ENCODE measurements around the gene DOK6.

Gene DOK6

GRCh38 chr18:69528435-69528834 lies 127.7 kb downstream of the DOK6 start:
- peak; percentile 0 for DNase-seq (ENCODE audit: low read depth)
- TF ChIP-seq, protein P1, sequence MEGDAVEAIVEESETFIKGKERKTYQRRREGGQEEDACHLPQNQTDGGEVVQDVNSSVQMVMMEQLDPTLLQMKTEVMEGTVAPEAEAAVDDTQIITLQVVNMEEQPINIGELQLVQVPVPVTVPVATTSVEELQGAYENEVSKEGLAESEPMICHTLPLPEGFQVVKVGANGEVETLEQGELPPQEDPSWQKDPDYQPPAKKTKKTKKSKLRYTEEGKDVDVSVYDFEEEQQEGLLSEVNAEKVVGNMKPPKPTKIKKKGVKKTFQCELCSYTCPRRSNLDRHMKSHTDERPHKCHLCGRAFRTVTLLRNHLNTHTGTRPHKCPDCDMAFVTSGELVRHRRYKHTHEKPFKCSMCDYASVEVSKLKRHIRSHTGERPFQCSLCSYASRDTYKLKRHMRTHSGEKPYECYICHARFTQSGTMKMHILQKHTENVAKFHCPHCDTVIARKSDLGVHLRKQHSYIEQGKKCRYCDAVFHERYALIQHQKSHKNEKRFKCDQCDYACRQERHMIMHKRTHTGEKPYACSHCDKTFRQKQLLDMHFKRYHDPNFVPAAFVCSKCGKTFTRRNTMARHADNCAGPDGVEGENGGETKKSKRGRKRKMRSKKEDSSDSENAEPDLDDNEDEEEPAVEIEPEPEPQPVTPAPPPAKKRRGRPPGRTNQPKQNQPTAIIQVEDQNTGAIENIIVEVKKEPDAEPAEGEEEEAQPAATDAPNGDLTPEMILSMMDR (IDR thresholded peaks at IDR 0.05; ENCODE audit: insufficient read depth, low read depth, low read length, missing control alignments), result no peak
- no peak overlapping the region for H3K4me3 ChIP-seq (ENCODE audit: low read length)

DNA sequence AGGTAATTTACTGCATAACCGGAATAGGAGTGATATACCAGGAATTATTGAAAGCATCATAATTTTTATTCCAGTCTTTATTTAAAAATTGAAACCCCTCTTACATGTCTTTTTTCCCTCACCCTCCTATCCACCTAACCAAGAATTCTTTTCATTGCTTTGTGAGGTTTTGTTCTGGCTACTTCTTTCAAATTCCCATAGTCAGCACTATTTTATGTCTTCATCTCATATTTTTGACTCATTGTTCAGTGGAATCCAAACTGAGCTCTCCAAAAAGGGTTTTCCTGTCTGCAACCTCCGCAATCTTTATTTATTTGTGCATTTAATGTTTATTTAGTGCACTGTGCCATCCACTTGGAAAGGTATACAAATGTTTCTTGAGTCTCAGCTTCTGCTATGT lies 128.5 kb downstream of the DOK6 start:
- TF ChIP-seq, protein P1 (IDR thresholded peaks at IDR 0.05; ENCODE audit: insufficient read depth, low read depth, low read length, missing control alignments), result no peak
- H3K4me3 ChIP-seq (ENCODE audit: low read length), result no peak overlapping the region
- DNase-seq (ENCODE audit: low read depth), result no peak

DNA sequence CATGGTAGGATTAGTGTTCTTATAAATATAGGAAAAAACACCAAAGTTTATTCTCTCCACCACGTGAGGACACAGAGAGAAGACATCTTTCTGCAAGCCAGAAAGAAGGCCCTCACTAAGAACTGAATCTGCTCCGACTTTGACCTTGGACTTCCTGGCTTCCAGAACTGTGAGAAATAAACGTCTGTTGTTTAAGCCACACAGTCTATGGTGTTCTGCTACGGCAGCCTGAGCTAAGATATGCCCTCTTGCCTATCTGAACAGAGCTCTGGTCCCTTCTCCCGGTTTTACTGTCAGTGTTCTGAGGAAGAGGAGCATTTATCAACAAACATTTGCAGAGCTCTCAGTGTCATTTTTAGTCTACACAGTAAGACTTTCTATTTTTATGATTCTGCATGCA lies 131.3 kb downstream of the DOK6 start:
- H3K4me3 ChIP-seq (ENCODE audit: low read length), result no peak overlapping the region
- DNase-seq (ENCODE audit: low read depth), result no peak
- TF ChIP-seq, protein P1 (IDR thresholded peaks at IDR 0.05; ENCODE audit: insufficient read depth, low read depth, low read length, missing control alignments), result no peak

DNA sequence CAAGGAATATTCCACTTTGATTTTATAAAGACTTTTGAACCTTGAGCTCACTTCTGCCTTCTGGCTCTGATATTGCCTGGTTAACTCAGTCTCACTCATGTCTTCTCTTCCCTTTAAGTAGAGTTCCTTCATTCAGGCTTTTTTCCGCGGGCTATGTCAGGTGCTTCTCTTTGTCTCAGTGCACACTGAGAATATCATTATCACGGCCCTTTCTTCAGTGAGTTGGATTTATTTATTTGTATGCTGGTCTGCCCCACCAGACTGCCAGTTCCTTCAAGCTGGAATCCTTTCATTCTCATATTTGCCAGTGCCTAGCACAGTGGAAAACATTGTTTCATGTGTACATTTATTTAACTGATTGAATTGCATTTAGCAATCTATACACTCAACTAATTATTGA lies 136.5 kb downstream of the DOK6 start:
- no peak overlapping the region for H3K4me3 ChIP-seq (ENCODE audit: low read length)
- no peak for DNase-seq (ENCODE audit: low read depth)
- TF ChIP-seq, protein P1 (IDR thresholded peaks at IDR 0.05; ENCODE audit: insufficient read depth, low read depth, low read length, missing control alignments), result no peak

DNA sequence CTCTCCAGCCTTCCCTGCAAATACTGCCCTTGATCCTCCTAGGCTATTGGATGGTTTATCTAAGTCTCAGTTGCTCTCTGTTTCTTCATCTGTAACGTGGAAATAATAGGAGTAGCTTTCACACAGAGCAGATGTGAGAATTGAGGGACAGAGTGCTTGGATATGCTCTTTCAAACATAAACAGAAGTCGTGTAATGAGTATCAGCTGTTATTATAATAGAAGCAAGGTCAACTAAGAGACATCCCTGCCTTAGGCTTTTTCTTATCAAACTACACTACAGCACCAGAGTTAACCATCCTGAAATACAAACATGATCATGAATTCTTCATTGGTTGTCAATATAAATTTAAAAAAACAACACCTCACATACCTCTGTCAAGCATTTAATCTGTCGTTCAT lies 138.2 kb downstream of the DOK6 start:
- no peak overlapping the region for H3K4me3 ChIP-seq (ENCODE audit: low read length)
- DNase-seq (ENCODE audit: low read depth), result no peak
- TF ChIP-seq, protein P1 (IDR thresholded peaks at IDR 0.05; ENCODE audit: insufficient read depth, low read depth, low read length, missing control alignments), result no peak

GRCh38 chr18:69539404-69539803 lies 138.7 kb downstream of the DOK6 start:
- no peak for DNase-seq (ENCODE audit: low read depth)
- TF ChIP-seq, protein P1 (IDR thresholded peaks at IDR 0.05; ENCODE audit: insufficient read depth, low read depth, low read length, missing control alignments), result no peak
- H3K4me3 ChIP-seq (ENCODE audit: low read length), result no peak overlapping the region

DNA sequence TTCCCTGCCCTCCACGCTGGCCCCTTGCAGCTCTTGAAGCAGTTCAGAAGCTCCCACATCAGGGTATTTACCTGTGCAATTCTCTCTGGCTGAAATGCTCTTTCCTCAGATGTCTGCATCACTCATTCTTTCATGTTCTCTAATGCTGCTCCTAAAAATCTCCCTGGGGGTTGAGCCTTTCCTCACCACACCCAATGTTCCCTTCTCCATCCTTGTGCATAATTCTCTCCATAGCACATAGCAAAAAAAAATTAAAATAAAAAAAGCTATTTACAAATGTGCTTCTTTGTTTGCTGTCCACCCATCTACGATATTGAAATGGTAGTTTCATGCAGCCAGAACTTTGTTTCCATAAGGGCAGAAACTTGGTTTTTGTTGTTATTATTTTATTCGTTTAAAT lies 155.5 kb downstream of the DOK6 start:
- no peak overlapping the region for H3K4me3 ChIP-seq (ENCODE audit: low read length)
- TF ChIP-seq, protein P1 (IDR thresholded peaks at IDR 0.05; ENCODE audit: insufficient read depth, low read depth, low read length, missing control alignments), result no peak
- no peak for DNase-seq (ENCODE audit: low read depth)

Data from epithelial cell of esophagus (primary cell).